Cardiac fibroblast (primary cell): Measurements from ENCODE around the gene NOVA2.

Source experiments
- DNase-seq, 2 donors: peaks; one replicate each; pipeline versions ENCODE4 v3.0.0 to v3.0.0-alpha.2; 2010; ENCODE audit warnings: low read depth in 2 of 2
- H3K4me3 ChIP-seq, 2 donors: replicated peaks in 1 of 2; 1 replicate in 1 of 2; 2 replicates in 1 of 2; pipeline ENCODE4 v1.5.1; 2011; ENCODE audit warnings: low read depth in 2 of 2, low read length in 2 of 2, mild to moderate bottlenecking in 2 of 2, moderate library complexity in 1 of 2
- TF ChIP-seq, protein P1 (sequence below): IDR thresholded peaks from one replicate; pipeline ENCODE4 v1.5.1; 2011; ENCODE audit warnings: low read depth, mild to moderate bottlenecking, low read length, inconsistent platforms

NOVA2 gene

DNA sequence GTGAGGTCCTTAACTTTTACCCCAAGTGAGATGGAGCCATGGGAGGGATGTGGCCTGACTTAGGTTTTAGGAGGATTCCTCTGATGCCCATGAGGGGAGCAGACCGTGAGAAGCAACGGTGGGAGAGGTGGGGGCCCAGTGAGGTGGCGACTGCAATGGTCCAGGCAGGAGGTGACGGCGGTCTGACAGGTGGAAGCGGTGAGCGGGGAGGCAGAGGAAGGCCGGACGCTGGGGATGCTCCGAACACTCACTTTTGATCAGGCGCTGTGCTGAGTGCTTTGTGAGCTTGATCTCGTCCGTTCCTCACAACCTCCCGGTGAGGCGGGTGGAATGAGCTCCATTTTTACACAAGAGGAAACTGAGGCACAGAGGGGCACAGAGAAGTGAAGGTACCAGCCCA lies 11.6 kb downstream of the NOVA2 start:
- TF ChIP-seq, protein P1, sequence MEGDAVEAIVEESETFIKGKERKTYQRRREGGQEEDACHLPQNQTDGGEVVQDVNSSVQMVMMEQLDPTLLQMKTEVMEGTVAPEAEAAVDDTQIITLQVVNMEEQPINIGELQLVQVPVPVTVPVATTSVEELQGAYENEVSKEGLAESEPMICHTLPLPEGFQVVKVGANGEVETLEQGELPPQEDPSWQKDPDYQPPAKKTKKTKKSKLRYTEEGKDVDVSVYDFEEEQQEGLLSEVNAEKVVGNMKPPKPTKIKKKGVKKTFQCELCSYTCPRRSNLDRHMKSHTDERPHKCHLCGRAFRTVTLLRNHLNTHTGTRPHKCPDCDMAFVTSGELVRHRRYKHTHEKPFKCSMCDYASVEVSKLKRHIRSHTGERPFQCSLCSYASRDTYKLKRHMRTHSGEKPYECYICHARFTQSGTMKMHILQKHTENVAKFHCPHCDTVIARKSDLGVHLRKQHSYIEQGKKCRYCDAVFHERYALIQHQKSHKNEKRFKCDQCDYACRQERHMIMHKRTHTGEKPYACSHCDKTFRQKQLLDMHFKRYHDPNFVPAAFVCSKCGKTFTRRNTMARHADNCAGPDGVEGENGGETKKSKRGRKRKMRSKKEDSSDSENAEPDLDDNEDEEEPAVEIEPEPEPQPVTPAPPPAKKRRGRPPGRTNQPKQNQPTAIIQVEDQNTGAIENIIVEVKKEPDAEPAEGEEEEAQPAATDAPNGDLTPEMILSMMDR, result no peak
- DNase-seq, result no peak
- H3K4me3 ChIP-seq, result no peak overlapping the region

DNA sequence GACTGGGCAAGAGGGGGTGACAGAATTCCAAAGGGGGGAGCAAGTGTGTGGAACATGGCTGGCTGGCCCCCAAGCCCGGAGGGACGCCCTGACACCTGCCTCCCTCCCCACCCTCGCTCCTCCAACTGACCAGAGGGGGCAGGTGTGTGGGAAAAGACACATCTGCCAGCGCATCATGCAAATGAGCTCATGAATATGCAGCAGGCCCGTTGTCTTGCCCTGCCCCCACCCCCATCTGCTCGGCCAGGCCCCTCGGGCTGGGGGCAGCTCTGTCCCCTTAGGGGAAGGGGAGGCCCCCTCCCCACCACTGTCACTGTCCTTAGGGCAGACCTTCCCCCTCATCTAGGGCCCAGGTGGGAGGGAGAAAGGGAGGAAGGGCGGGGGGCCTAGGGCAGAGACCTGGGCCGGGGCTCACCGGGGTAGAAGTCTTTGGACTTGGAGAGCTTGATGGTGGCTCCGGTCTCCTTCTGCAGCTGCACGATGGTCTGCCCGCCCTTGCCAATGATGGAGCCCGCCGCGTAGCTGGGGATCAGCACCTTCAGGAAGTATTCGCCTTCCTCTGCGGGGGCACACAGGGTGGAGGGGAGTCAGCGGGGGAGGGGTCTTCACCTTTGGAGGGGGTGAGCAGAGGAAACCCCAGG lies 12.9 kb downstream of the NOVA2 start:
- no peak overlapping the region for H3K4me3 ChIP-seq
- no peak for DNase-seq
- TF ChIP-seq, protein P1, result peak; percentile 4

DNA sequence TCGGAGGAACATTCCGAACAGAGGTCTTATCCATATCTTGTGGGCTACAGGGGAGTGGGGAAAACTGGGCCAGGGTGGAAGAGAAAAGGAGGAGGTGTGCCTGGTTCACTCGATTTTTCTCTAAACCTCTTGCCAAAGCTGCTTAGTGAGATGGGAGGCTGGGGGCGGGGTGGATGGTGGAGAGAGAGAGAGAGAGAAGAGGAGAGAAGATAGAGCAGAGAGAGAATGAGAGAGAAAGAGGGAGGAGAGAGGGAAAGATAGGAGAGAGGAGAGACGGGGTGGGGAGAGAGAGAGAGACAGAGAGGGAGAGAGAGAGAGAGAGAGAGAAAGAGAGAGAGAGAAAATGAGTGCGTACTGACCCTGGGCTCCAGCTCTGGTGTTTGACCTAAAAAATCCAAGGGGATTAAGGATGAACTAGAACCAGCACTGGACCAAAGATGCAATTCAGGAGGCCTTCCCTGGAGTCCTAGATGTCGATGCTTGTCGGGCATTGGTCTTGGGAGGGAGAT lies 14.1 kb downstream of the NOVA2 start:
- DNase-seq, result no peak
- H3K4me3 ChIP-seq, result no peak overlapping the region
- TF ChIP-seq, protein P1, result no peak

DNA sequence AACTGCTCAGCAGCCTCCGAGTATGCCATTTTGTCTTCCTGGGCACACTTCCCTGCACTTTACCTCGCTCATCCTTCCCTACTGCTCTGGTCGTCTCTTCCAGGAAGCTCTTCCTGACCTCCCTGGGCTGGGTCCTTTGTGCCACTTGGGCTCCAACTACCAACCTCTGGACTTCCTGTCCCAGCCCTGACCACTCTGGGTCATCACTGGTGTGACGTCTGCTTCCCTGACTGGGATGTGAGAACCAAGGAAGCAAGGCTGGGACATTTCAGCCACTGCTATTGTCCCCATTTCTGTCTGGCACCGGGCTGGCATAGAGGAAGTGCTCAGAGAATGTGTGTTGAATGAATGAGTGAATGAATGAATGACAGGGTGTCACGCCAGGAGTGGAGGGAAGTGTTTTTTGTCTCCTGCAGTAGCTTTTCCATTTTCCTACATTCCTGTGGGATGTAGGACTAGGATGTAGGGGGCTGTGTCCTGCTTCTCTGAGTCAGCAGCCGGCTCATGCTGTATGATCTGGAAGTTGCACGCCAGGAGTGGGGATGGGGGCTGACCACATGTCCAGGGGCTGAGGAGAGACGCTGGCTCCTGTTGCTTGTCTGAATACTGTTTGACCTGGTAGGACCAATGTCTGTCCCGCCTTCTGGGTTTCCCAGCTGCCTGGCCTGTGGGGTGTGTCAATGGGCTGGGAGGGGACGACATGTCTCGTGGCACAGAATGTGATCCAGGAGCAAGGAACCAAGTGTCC lies 14.7 kb downstream of the NOVA2 start:
- peak in 1 of 2 donors; percentile 48 for DNase-seq
- no peak overlapping the region for H3K4me3 ChIP-seq
- TF ChIP-seq, protein P1, result no peak

DNA sequence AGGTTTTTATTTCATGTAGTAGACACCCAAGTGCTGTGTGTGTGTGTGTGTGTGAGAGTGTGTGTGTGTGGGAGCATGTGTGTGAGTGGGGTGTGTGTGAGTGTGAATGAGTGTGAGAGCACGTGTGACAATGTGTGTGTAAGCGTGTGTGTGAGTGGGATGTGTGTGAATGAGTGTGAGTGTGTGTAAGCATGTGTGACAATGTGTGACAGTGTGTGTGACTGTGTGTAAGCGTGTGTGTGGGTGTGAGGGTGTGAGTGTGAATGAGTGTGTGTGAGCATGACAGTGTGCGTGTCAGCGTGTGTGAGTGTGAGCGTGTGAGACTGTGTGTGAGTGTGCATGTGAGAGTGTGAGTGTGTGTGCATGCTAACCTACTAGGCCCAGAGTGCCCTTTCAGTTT lies 15.3 kb downstream of the NOVA2 start:
- TF ChIP-seq, protein P1, result no peak
- no peak for DNase-seq

DNA sequence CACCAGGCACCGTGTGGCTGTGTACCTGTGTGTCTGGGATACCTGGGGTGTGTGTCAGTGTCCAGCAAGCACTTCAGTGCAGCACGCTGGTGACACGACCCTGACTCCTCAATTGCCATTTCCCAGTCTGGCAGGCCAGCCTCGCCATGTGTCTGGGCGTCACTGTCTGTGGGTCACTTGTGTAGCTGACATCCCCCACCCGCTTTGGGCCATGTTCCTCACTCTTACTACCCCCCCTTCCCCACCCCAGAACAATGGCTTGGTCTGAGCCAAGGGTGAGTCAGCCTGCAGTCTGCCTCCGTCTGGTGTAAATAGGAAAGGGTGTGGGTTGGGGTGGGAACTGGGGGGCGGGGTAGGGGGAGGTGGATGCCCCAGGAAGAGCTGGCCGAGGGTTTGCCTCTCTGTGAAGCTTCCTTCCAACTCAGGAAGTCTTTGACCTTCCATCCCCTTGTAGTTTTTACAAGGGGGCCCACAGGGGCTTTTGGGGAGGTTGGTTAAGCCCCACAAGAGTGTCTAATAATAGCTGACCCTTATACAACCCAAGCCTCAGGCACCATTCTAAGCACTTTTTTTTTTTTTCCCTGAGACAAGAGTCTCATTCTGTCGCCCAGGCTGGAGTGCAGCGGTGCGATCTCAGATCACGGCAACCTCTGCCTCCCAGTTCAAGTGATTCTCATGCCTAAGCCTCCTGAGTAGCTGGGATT lies 17.6 kb downstream of the NOVA2 start:
- TF ChIP-seq, protein P1, result no peak
- DNase-seq, result peak; percentile 79 to 88
- no peak overlapping the region for H3K4me3 ChIP-seq

More for the DNA sequence above, 15.3 kb downstream of the NOVA2 start:
- no peak overlapping the region for H3K4me3 ChIP-seq
